ENCODE results near the gene BEST2. TPM values are rescaled to one million over a fixed set of nuclear protein-coding genes. Genes with fewer than 3 reads are reported as not detected.

BEST2 gene
- total RNA-seq, 4 donors from 2014 or later = not detected

- H3K36me3 ChIP-seq = peaks cover 0 to 33% of the 10 kb centered on the region in 2 donors
These were observed 19.3 kb downstream of the BEST2 start for GRCh38 chr19:12770922-12771321.

GRCh38 chr19:12772323-12772722 lies 20.7 kb downstream of the BEST2 start:
- 67 to 71% methylated on average over 1 of the region's 4 CpGs for WGBS, 2 donors (ENCODE audit: low coverage in 1 of 2)
- Histone ChIP-seq H3K4me1 (peaks cover 0 to 12% (median 6%) of the 10 kb centered on the region in 3 donors), H3K36me3 (peaks cover 0 to 27% of the 10 kb centered on the region in 2 donors), H3K4me3 (no peak overlapping the region), H3K27me3 (no peaks in the 10 kb centered on the region), H3K27ac (no peak overlapping the region), H3K9me3 (no peaks in the 10 kb centered on the region)
- TF ChIP-seq POLR2A (IDR thresholded peaks at IDR 0.05) = no peak
- TF ChIP-seq, protein P1, sequence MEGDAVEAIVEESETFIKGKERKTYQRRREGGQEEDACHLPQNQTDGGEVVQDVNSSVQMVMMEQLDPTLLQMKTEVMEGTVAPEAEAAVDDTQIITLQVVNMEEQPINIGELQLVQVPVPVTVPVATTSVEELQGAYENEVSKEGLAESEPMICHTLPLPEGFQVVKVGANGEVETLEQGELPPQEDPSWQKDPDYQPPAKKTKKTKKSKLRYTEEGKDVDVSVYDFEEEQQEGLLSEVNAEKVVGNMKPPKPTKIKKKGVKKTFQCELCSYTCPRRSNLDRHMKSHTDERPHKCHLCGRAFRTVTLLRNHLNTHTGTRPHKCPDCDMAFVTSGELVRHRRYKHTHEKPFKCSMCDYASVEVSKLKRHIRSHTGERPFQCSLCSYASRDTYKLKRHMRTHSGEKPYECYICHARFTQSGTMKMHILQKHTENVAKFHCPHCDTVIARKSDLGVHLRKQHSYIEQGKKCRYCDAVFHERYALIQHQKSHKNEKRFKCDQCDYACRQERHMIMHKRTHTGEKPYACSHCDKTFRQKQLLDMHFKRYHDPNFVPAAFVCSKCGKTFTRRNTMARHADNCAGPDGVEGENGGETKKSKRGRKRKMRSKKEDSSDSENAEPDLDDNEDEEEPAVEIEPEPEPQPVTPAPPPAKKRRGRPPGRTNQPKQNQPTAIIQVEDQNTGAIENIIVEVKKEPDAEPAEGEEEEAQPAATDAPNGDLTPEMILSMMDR (IDR thresholded peaks at IDR 0.05) = no peak
- TF ChIP-seq EP300 (IDR thresholded peaks at IDR 0.05) = no peak
- TF ChIP-seq POLR2AphosphoS5 (IDR thresholded peaks at IDR 0.05) = no peak
- no peak for ATAC-seq

More at GRCh38 chr19:12770922-12771321, 19.3 kb downstream of the BEST2 start:
- Histone ChIP-seq H3K27ac (no peak overlapping the region), H3K4me1 (peaks cover 0 to 14% (median 3%) of the 10 kb centered on the region in 3 donors), H3K9me3 (no peaks in the 10 kb centered on the region), H3K4me3 (no peak overlapping the region), H3K27me3 (no peaks in the 10 kb centered on the region)
- ATAC-seq = no peak
- no CpG with 5 or more reads among the region's 13 CpGs for WGBS, 2 donors (ENCODE audit: low coverage in 1 of 2)
- TF ChIP-seq EP300 (IDR thresholded peaks at IDR 0.05) = no peak
- TF ChIP-seq POLR2A (IDR thresholded peaks at IDR 0.05) = no peak
- no peak for TF ChIP-seq POLR2AphosphoS5 (IDR thresholded peaks at IDR 0.05)
- TF ChIP-seq, protein P1 (IDR thresholded peaks at IDR 0.05) = no peak

- 73 to 83% methylated on average over 2 of the region's 2 CpGs for WGBS, 2 donors (ENCODE audit: low coverage in 1 of 2)
- Histone ChIP-seq H3K4me3 (no peak overlapping the region), H3K36me3 (peaks cover 0 to 17% of the 10 kb centered on the region in 2 donors), H3K27ac (no peak overlapping the region), H3K9me3 (no peaks in the 10 kb centered on the region), H3K27me3 (no peaks in the 10 kb centered on the region), H3K4me1 (peaks cover 0 to 24% (median 10%) of the 10 kb centered on the region in 3 donors)
- no peak for ATAC-seq
- TF ChIP-seq POLR2AphosphoS5 (IDR thresholded peaks at IDR 0.05) (no peak), EP300 (IDR thresholded peaks at IDR 0.05) (no peak), POLR2A (IDR thresholded peaks at IDR 0.05) (no peak)
- TF ChIP-seq, protein P1 (IDR thresholded peaks at IDR 0.05) = peak in 2 of 4 experiments; percentile 6 to 26
These were observed 22.0 kb downstream of the BEST2 start for GRCh38 chr19:12773571-12773970.

- peaks cover 0 to 9% of the 10 kb centered on the region in 2 donors for H3K36me3 ChIP-seq
- H3K27ac ChIP-seq = peak within 1 kb of the TSS in 3 of 4 donors; percentile 78 to 99 (median 98)
- no peaks in the 10 kb centered on the region for H3K9me3 ChIP-seq
- WGBS, 2 donors (ENCODE audit: low coverage in 1 of 2) = 40% methylated on average over 1 of the region's 58 CpGs; no CpG with 5 or more reads in 1 of the 2 donors
- TF ChIP-seq, protein P1 (IDR thresholded peaks at IDR 0.05) = no peak
- TF ChIP-seq POLR2A (IDR thresholded peaks at IDR 0.05) = peak in 1 of 2 donors; percentile 26
- peak within 1 kb of the TSS; percentile 41 to 78 for H3K4me3 ChIP-seq
- H3K27me3 ChIP-seq = no peaks in the 10 kb centered on the region
- ATAC-seq = no peak
- H3K4me1 ChIP-seq = peaks cover 0 to 37% (median 16%) of the 10 kb centered on the region in 3 donors
These were observed 23.3 kb downstream of the BEST2 start, which contains the start of gene HOOK2 for GRCh38 chr19:12774588-12775555. HOOK2 (minus strand) TSS chr19:12775552; CDS start chr19:12775449, 103 bp downstream.
